Hepatic stellate cell (primary cell): ENCODE results near the gene FXYD7.
"Not testable (repeated sequence)": the region's sequence is repeated elsewhere in the genome, so short reads cannot be mapped to it uniquely, and the experiment has no call there.

Experiments used
- DNase-seq: peaks from one replicate; pipeline ENCODE4 v3.0.0; 2011; ENCODE audit warnings: low spot score

FXYD7 gene

GRCh38 chr19:35165200-35166058 lies 22.4 kb downstream of the FXYD7 start:
- no peak for DNase-seq

GRCh38 chr19:35166100-35167063 lies 23.3 kb downstream of the FXYD7 start:
- no peak for DNase-seq

GRCh38 chr19:35167251-35168119 lies 24.4 kb downstream of the FXYD7 start:
- DNase-seq: no peak

DNA sequence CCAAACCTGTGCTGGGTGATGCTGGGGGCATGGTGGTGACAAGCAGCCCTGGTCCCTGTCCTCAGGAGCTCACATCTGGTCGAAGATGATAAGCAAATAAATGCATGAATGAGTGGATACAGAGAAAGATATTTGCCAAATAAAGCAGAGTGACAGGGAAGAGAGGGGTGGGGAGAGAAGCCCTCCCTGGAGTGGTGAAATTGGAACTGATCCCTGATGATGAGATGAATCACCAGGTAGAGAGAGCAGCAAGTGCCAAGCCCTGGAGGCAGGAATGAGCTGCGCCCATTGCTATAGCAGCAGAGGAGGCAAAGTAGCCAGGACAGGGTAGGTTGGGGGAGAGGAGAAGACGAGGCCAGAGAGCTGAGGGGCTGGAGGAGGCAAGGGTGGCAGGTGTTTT lies 25.1 kb downstream of the FXYD7 start:
- DNase-seq: no peak

DNA sequence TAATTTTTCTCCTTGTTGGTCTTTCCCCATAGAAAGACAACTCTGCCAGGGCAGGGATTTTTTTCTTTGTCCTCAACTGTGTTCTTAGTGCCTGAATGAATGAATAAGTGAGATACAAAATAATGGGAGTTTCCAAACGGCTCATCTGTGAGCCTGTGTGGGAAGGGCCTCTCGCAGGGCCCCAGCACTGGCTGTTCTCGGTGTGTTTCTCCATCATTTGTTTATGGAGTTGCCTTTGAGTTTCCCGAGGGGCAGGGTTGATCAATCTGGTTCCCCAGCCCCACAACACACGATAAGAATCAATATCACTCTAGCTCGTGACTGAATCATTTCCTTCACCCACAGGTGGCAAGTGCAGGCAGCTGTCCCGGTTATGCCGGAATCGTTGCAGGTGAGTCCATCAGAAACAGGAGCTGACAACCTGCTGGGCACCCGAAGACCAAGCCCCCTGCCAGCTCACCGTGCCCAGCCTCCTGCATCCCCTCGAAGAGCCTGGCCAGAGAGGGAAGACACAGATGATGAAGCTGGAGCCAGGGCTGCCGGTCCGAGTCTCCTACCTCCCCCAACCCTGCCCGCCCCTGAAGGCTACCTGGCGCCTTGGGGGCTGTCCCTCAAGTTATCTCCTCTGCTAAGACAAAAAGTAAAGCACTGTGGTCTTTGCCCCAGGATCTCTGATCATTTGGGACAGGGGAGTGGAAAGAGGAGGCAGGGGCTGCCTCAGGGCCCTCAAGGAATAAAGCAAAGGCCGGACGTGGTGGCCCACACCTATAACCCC lies 26.4 kb downstream of the FXYD7 start:
- DNase-seq: no peak

DNA sequence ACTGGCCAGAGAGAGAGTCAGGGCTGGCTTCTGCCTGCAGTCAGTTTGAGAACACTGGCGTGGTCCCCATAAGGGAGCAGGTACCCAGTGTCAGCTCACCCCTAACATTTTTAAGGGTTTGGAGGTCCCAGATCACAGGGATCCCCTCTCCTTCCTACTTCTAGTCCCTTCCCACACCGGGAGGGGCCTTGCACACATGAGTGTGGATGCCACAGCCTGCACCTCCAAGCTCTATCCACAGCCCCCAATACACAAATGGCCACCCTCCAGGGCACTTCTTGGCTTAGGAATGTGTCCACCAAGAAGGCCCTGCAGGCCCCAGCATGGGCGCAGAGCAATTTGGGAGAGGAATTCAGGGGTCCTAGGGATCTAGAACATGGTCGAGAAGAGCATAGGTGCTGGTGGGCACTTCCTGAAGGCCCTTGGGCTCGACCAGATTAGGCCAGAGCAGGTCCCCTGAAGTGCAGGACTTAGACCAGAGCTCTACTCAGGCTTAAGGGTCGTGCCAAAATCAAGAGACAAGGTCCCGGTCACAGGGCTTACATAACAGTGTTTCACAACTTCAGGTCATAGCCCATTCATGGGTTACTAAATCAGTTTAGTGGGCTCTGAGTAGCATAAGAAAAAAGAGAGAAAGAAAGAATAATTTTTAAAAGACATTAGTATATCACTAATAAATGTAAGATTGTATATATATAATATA lies 27.5 kb downstream of the FXYD7 start:
- DNase-seq: no peak

DNA sequence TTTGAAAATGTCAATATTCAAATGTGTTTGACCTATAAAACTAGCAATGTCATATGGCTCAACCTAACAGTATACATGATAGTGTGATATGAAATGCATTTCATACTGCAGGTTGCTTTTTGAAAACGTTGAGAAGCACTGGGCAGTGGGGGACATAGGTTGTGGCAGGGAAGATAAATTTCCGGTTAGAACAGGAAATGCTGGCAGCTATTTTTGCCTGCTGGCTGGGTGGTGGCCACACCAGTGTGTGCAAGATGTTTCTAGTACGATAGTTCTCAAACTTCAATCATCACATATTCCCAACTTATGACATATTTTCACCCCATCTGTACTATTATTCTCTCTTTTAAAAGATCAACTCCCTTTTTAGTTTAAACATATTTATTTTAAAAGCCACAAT lies 28.7 kb downstream of the FXYD7 start:
- no peak for DNase-seq

- no peak for DNase-seq
These were observed 31.2 kb downstream of the FXYD7 start for GRCh38 chr19:35174226-35174625.

GRCh38 chr19:35176181-35176570 lies 33.1 kb downstream of the FXYD7 start:
- no peak for DNase-seq

- no peak for DNase-seq
These were observed 34.6 kb downstream of the FXYD7 start for GRCh38 chr19:35177377-35178274.

DNA sequence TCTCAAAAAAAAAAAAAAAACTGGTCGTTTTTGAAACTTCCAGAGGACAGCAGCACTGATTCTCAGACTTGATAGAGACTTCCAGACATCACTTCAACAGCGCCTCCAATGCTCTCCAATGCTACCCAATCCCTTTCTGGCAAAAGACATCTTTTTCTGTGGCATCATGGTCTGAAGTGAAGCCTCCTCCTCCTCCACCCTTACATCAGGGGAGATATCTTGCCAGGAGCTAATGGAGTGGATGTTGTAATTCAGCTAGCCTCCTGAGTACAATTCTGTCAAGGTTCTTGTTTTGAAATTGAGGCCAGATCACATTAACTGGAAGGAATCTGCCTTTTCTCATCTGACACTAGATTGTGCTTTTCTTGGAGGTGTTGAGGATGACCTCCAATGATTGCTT lies 35.6 kb downstream of the FXYD7 start:
- no peak for DNase-seq

GRCh38 chr19:35179830-35180229 lies 36.8 kb downstream of the FXYD7 start:
- no peak for DNase-seq

- DNase-seq: no peak
These were observed 38.3 kb downstream of the FXYD7 start for GRCh38 chr19:35181387-35181786.

GRCh38 chr19:35184267-35184666 lies 41.2 kb downstream of the FXYD7 start:
- DNase-seq: no peak

DNA sequence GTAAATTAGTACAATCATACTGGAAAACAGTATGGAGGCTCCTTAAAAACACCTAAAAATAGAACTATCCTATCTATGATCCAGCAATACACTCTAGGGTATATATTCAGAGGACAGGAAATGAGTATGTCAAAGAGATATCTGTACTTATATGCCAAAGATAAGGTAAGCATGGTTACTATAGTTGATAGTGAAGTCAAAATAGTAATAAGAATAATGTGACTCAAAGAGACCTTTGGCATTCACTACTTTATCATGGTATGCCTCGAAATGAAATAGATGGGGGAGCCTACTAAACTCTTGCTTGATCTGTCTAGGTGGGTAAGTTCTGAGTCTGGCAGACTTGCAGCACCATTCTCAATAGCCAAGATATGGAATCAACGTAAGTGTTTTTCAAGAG lies 41.8 kb downstream of the FXYD7 start:
- DNase-seq: no peak

DNA sequence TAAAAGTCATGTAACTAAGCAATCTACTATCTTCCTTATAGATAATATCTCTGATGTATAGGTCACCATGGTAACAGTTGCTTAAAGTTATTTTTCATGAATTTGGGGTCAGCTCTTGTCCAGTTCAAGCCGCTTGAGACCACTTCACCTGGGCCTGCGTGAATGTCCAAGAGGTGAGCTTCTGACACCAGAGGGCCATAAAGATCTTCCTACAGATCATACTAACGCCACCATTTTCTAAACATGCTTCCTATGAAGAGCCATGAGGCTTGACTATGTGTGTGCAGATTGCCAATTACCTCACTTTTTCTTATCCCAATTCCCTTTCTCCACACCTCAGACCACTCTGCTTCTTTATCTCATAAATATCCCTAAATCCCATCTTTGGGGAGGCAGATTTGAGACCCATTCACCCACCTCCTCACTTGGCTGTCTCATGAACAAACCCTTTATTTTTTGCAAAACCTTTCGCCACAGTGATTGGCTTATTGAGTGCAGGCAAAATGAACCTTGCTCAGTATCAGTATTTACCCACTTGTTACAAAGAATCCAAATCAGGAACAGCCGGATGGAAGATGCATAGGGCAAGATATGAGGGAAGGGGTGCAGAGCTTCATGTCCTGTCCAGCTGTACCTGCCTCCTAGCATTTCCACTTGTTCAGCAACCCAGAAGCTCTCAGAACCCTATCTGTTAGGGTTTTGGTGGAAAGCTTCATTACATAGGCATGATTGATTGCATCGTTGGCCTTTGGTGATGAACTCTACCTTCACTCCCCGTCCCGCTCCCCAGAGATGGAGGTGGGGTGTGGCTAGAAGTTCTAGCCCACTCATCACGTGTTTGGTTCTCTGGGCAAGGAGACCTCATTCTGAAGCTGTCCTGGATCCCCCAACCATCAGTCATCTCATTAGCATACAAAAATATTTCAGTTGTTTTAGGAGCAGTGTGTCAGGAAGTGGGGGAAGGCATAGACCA lies 51.2 kb downstream of the FXYD7 start:
- DNase-seq: no peak

DNA sequence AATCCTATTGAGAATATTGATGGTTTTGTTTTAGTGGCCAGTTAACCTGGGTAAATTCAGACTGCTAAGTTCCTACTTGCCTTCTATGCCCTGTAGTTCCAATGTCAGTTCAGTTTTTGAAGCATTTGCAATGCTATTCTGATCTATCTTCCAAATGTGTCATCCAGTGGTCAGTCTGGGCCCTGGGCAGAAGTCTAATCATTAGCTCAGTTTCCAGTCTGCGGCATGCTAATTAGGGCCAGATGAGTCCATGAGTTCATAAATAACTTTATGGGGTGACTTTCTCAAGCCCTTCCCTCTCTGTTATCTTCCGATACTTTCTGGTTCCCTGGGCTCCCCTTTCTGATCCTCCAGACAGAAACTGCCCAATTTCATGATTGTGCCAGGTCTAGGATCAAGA lies 52.8 kb downstream of the FXYD7 start:
- no peak for DNase-seq

DNA sequence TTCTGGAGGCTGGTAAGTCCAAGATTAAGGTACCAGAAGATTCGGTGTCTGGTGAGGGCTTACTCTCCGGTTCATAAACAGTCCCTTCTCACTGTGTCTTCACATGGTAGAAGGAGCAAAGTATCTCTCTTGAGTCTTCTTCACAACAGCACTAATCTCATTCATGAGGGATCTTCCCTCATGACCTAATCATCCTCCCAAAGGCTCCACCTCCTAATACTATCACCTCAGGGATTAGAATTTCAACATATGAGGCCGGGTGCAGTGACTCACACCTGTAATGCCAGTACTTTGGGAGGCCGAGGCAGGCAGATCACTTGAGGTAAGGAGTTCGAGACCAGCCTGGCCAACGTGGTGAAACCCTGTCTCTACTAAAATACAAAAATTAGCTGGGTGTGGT lies 53.8 kb downstream of the FXYD7 start:
- DNase-seq: not testable (repeated sequence)
